Activated naive CD8-positive, alpha-beta T cell treated with anti-CD3 and anti-CD28 coated beads, Interleukin-2, amount 50 U/mL, for 24 hours (primary cell): ENCODE data around the gene TRMT2A.

ENCODE experiments used
- ATAC-seq: fragments of 150-1000 bp; cut with Tn5 transposase; one replicate; pipeline ENCODE4 v1.10.0; 2021
- DNase-seq: peaks from one replicate; pipeline ENCODE4 v3.0.0; 2021
- H3K27ac Mint-ChIP-seq: one replicate; pipeline ENCODE4 v1.8.0; 2021; ENCODE audit warnings: mild to moderate bottlenecking, mixed read lengths
- H3K27me3 Mint-ChIP-seq: one replicate; pipeline ENCODE4 v1.8.0; 2021; ENCODE audit warnings: mixed read lengths
- H3K36me3 Mint-ChIP-seq: one replicate; pipeline ENCODE4 v1.8.0; 2021; ENCODE audit warnings: low read depth, mixed read lengths
- H3K4me1 Mint-ChIP-seq: one replicate; pipeline ENCODE4 v1.8.0; 2021; ENCODE audit warnings: mixed read lengths
- H3K4me3 Mint-ChIP-seq: one replicate; pipeline ENCODE4 v1.8.0; 2021; ENCODE audit warnings: mild to moderate bottlenecking, moderate library complexity, mixed read lengths
- H3K9me3 Mint-ChIP-seq: one replicate; pipeline ENCODE4 v1.8.0; 2021; ENCODE audit warnings: mixed read lengths

The TRMT2A gene

GRCh38 chr22:20132686-20133246 lies 15.7 kb upstream of the TRMT2A start:
- no peaks in the 10 kb centered on the region for H3K9me3 Mint-ChIP-seq
- peak overlapping the region; percentile 74 for H3K4me3 Mint-ChIP-seq
- DNase-seq (no peak), ATAC-seq (no peak)
- H3K27ac Mint-ChIP-seq: no peak overlapping the region
- peaks cover 4% of the 10 kb centered on the region for H3K36me3 Mint-ChIP-seq
- H3K4me1 Mint-ChIP-seq: peaks cover 40% of the 10 kb centered on the region
- H3K27me3 Mint-ChIP-seq: no peaks in the 10 kb centered on the region

DNA sequence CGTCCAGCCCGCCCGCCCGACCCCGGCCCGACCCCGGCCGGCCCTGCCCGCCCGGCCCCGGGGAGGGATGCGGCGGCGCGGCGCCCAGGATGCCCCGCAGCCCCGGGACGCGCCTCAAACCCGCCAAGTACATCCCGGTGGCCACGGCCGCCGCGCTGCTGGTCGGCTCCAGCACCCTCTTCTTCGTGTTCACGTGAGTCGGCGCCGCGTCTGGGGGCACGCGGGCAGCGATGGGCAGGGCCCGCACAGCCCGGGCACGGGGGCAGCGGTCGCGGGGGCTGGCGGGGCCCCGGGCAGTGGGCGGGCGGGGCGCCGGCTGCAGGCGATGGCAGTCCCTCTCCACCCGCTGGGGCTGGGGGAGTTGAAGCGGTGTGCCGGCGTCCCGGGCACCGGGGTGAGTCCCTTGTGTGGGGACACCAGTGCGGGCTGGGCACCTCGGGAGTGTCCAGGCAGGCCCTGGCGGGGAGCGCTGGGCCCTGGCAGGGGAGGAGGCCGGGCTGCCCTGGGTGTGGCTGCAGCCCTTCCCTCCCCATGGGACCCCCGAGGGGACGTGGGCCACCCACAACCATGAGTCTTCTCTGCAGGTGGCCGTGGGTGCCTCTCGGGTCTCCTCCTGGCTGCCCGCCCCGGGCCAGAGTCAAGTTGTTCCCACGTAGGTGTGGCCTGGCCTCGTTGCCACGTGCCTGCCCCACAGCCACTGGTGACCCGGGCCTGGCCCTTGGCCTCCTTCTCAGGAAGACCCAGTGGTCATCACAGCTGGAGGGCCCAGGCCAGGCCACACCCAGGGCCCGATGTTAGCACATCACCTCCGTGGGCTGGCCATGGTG lies 15.0 kb upstream of the TRMT2A start:
- Mint-ChIP-seq H3K27ac (no peak overlapping the region), H3K9me3 (no peaks in the 10 kb centered on the region), H3K27me3 (no peaks in the 10 kb centered on the region), H3K36me3 (peaks cover 8% of the 10 kb centered on the region), H3K4me3 (peak overlapping the region; percentile 74), H3K4me1 (peaks cover 42% of the 10 kb centered on the region)
- ATAC-seq (no peak), DNase-seq (no peak)

DNA sequence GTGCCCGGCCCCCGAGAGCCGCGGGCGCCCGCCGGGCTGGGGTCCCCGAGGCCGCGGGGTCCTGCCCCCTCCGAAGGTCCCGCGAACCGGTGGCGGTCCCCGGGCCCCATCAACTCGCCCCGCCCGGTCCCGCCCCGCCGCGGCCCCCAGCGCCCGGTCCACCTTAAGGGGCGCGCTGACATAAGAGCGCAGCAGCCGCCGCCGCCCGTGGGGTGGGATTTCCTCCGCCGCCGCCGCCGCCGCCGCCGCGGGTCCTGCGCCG lies 14.5 kb upstream of the TRMT2A start, which contains the start of gene ZDHHC8:
ZDHHC8 (plus strand) TSS at position 208 of the 262 bp plus-strand sequence. CDS start 144 bp downstream, outside the sequence.
- no peaks in the 10 kb centered on the region for H3K9me3 Mint-ChIP-seq
- peaks cover 12% of the 10 kb centered on the region for H3K36me3 Mint-ChIP-seq
- ATAC-seq (peak; percentile 47), DNase-seq (peak; percentile 53)
- H3K27me3 Mint-ChIP-seq: no peaks in the 10 kb centered on the region
- H3K4me3 Mint-ChIP-seq: peak within 1 kb of the TSS; percentile 74
- peaks cover 44% of the 10 kb centered on the region for H3K4me1 Mint-ChIP-seq
- H3K27ac Mint-ChIP-seq: no peak within 1 kb of the TSS

DNA sequence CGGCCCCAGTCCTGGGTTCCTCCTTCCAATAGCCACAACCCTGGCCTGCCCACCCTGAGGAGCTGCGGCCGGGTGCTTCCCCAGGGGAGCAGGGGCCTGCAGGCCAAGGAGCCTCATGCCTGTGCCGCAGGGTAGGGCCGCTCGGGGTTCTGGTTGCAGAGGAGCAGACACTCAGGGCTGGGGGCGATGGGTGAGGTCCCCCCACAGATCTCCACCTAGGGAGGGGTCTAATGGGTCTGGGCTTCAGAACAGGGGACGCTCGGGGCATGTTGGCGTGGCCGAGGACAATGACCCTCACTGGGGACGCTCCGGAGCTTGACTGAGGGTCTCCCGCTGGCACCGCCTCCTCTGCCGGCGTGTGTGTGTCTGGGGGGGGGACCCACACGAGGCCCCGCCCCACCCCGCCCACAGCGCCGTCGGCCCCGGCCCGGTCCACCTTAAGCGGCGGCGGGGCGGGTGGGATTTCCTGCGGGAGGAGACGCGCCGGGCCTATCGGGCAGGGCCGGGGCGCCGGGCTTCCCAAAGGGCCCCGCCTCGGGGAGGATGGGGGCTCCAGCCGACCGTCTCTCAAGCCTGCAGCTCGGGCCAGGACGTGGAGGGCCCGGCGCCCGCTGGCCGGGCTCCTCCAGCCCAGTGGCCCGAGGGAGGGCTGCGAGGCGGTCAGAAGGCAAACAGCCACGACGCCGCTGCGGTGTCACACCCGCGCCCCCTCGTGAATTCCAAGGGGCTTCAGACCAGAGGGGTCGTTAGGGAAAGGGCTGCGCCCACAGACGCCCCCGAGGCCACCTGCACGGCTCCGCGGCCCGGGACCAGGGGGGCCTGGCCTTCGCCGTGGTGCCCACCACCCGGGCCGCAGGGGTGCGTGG lies 13.9 kb upstream of the TRMT2A start:
- Mint-ChIP-seq H3K27me3 (no peaks in the 10 kb centered on the region), H3K9me3 (no peaks in the 10 kb centered on the region), H3K4me1 (peaks cover 42% of the 10 kb centered on the region), H3K27ac (no peak overlapping the region), H3K4me3 (peak overlapping the region; percentile 17), H3K36me3 (peaks cover 11% of the 10 kb centered on the region)
- peak; percentile 82 for DNase-seq
- ATAC-seq: peak; percentile 62

DNA sequence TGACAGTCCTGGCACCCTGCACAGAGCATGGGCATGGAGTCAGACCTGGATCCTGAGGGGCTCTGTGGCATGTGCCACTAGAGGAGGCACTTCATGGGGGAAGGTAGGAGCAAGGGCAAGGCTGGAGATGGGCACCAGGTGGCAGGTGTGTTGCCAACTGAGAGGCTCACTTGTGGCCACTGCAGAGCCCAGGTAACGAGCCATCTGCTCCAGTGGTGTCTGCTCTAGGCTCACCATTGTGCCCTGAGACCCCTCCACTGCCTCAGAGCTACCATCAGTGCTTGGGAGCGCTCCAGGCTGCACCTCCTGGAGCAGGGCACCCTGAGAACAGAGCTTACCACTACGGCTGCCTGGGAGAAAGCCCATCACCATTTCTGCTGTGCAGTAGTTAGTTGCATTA lies 13.3 kb upstream of the TRMT2A start:
- H3K4me3 Mint-ChIP-seq: peak overlapping the region; percentile 17
- no peaks in the 10 kb centered on the region for H3K9me3 Mint-ChIP-seq
- H3K36me3 Mint-ChIP-seq: peaks cover 14% of the 10 kb centered on the region
- H3K4me1 Mint-ChIP-seq: peaks cover 41% of the 10 kb centered on the region
- no peaks in the 10 kb centered on the region for H3K27me3 Mint-ChIP-seq
- no peak for DNase-seq
- ATAC-seq: no peak
- no peak overlapping the region for H3K27ac Mint-ChIP-seq

DNA sequence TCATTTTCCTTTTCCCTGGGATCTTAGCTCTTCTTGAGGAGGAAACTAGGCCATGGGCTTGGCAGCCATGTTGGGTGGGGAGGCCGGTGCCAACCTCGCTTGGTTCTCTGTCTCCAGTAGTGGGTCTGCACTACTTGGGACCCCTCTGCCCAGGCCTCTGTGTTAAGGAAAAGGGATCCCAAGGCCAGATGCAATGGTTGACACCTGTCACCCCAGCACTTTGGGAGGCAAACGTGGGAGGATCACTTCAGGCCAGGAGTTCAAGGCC lies 12.7 kb upstream of the TRMT2A start:
- no peak overlapping the region for H3K4me3 Mint-ChIP-seq
- H3K36me3 Mint-ChIP-seq: peaks cover 20% of the 10 kb centered on the region
- H3K9me3 Mint-ChIP-seq: no peaks in the 10 kb centered on the region
- H3K4me1 Mint-ChIP-seq: peaks cover 38% of the 10 kb centered on the region
- no peak for DNase-seq
- H3K27me3 Mint-ChIP-seq: no peaks in the 10 kb centered on the region
- H3K27ac Mint-ChIP-seq: no peak overlapping the region
- ATAC-seq: no peak

- DNase-seq: peak; percentile 57
- H3K4me3 Mint-ChIP-seq: no peak overlapping the region
Observed at GRCh38 chr22:20128902-20129746, 12.1 kb upstream of the TRMT2A start.

GRCh38 chr22:20128619-20128901 lies 11.5 kb upstream of the TRMT2A start:
- no peak overlapping the region for H3K27ac Mint-ChIP-seq
- DNase-seq: no peak
- ATAC-seq: no peak
- H3K4me1 Mint-ChIP-seq: peaks cover 32% of the 10 kb centered on the region
- no peak overlapping the region for H3K4me3 Mint-ChIP-seq
- peaks cover 23% of the 10 kb centered on the region for H3K36me3 Mint-ChIP-seq
- no peaks in the 10 kb centered on the region for H3K9me3 Mint-ChIP-seq
- H3K27me3 Mint-ChIP-seq: no peaks in the 10 kb centered on the region

More at GRCh38 chr22:20128902-20129746, 12.1 kb upstream of the TRMT2A start:
- peak; percentile 29 for ATAC-seq
- Mint-ChIP-seq H3K9me3 (no peaks in the 10 kb centered on the region), H3K27ac (no peak overlapping the region), H3K36me3 (peaks cover 21% of the 10 kb centered on the region), H3K4me1 (peaks cover 37% of the 10 kb centered on the region), H3K27me3 (no peaks in the 10 kb centered on the region)

- H3K27ac Mint-ChIP-seq: no peak overlapping the region
- ATAC-seq (no peak), DNase-seq (no peak)
- H3K36me3 Mint-ChIP-seq: peaks cover 23% of the 10 kb centered on the region
- H3K4me1 Mint-ChIP-seq: peaks cover 28% of the 10 kb centered on the region
- no peak overlapping the region for H3K4me3 Mint-ChIP-seq
- no peaks in the 10 kb centered on the region for H3K27me3 Mint-ChIP-seq
- no peaks in the 10 kb centered on the region for H3K9me3 Mint-ChIP-seq
Observed at GRCh38 chr22:20127869-20128618, 11.0 kb upstream of the TRMT2A start.

DNA sequence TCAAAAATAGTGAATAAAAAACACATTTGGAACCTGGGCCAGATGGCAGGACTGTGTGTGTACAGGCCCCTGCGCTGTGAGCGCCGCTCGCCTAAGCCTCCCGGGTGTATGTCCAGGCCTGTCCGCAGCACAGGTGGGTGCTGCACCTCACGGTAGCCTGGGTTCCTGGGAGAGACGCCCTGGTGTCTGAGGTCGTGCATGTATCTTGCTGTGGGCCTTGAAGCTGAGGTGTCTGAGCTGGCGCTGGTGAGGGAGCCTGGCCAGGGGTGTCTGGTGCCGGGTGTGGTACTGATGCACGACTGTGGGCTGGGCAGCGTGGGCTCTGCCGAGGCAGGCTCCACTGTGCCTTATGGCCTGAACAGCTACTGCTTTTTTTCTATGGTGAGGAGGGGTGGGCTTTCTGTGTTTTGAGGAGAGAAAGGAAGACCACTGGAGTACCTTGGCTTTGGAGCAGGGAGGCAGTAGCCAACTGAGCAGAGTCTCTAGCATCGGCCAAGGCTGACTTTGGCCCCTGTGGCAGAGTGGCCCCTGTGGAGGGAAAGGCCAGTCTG lies 10.4 kb upstream of the TRMT2A start:
- Mint-ChIP-seq H3K27me3 (no peaks in the 10 kb centered on the region), H3K4me1 (peaks cover 23% of the 10 kb centered on the region), H3K27ac (peak overlapping the region; percentile 53), H3K9me3 (no peaks in the 10 kb centered on the region), H3K36me3 (peaks cover 24% of the 10 kb centered on the region), H3K4me3 (no peak overlapping the region)
- ATAC-seq (no peak), DNase-seq (no peak)

GRCh38 chr22:20126284-20127029 lies 9.4 kb upstream of the TRMT2A start:
- ATAC-seq: no peak
- Mint-ChIP-seq H3K4me1 (peaks cover 32% of the 10 kb centered on the region), H3K27me3 (no peaks in the 10 kb centered on the region), H3K4me3 (no peak overlapping the region), H3K36me3 (peaks cover 33% of the 10 kb centered on the region), H3K27ac (no peak overlapping the region), H3K9me3 (no peaks in the 10 kb centered on the region)
- DNase-seq: no peak

GRCh38 chr22:20125201-20126174 lies 8.5 kb upstream of the TRMT2A start:
- H3K27me3 Mint-ChIP-seq: no peaks in the 10 kb centered on the region

More at GRCh38 chr22:20125201-20126174, 8.5 kb upstream of the TRMT2A start:
- Mint-ChIP-seq H3K36me3 (peaks cover 41% of the 10 kb centered on the region), H3K9me3 (no peaks in the 10 kb centered on the region), H3K27ac (no peak overlapping the region), H3K4me3 (no peak overlapping the region), H3K4me1 (peaks cover 36% of the 10 kb centered on the region)
- DNase-seq (no peak), ATAC-seq (no peak)
